K562 (cell line): ENCODE measurements around the gene EFEMP2. TPM values are rescaled to one million over a fixed set of nuclear protein-coding genes. Genes with fewer than 3 reads are reported as not detected.

ENCODE experiments used
- ARHGAP35 ChIP-seq: fragments of 450-650 bp; IDR thresholded peaks from 2 replicates; pipeline ENCODE4 v1.6.1; 2018; ENCODE audit not compliant: partially characterized antibody
- C11orf30 ChIP-seq: fragments of 450-650 bp; IDR thresholded peaks from 2 replicates; pipeline ENCODE4 v1.6.1; 2016; ENCODE audit warnings: low read depth, mild to moderate bottlenecking
- CBX5 ChIP-seq: IDR thresholded peaks from 2 replicates; pipeline ENCODE4 v1.6.1; 2014; ENCODE audit warnings: low read depth, borderline replicate concordance
- CBX8 ChIP-seq: fragments of 200-600 bp; sonication (generic); IDR thresholded peaks from 2 replicates; pipeline ENCODE4 v1.6.1; 2012; ENCODE audit warnings: borderline replicate concordance, mixed run types, low read depth, mild to moderate bottlenecking, moderate library complexity, mixed read lengths, low read length, control low read depth, inconsistent platforms; ENCODE audit not compliant: poor library complexity, severe bottlenecking; ENCODE audit errors: extremely low read depth
- FOXA3 ChIP-seq, 2 experiments: fragments of 450-650 bp in 1 of 2; sonication (generic) in 1 of 2; formaldehyde crosslinking; IDR thresholded peaks in 1 of 2; conservative IDR thresholded peaks in 1 of 2; 2 replicates each; pipeline versions ENCODE4 v1.4.0 to v1.8.0; 2020 to 2022; ENCODE audit warnings: mild to moderate bottlenecking in 2 of 2, missing genetic modification reagents in 1 of 2
- FOXM1 ChIP-seq, 2 experiments: fragments of 450-650 bp in 1 of 2; sonication (generic) in 1 of 2; formaldehyde crosslinking in 1 of 2; IDR thresholded peaks; 2 replicates each; pipeline versions ENCODE4 v1.6.1 to v1.9.0; 2017 to 2022; ENCODE audit warnings: low read depth in 2 of 2, mild to moderate bottlenecking in 2 of 2, missing genetic modification reagents in 1 of 2, moderate library complexity in 1 of 2
- HDAC1 ChIP-seq, 2 experiments: fragments of 450-650 bp; IDR thresholded peaks; 2 replicates each; pipeline ENCODE4 v1.6.1; 2016 to 2017; ENCODE audit warnings: inconsistent platforms in 1 of 2, mild to moderate bottlenecking in 1 of 2, moderate library complexity in 1 of 2
- HEY1 ChIP-seq: fragments of 250-450 bp; sonication (Bioruptor Pico); IDR thresholded peaks from 2 replicates; pipeline ENCODE4 v1.5.0; 2020; ENCODE audit warnings: mild to moderate bottlenecking, moderate library complexity, borderline replicate concordance
- IFI16 ChIP-seq: fragments of 250-450 bp; sonication (Bioruptor Pico); IDR thresholded peaks from 2 replicates; pipeline ENCODE4 v2.1.2; 2022; ENCODE audit warnings: mild to moderate bottlenecking, inconsistent platforms
- L3MBTL2 ChIP-seq: fragments of 450-650 bp; IDR thresholded peaks from 2 replicates; pipeline ENCODE4 v1.6.1; 2016; ENCODE audit warnings: mild to moderate bottlenecking, moderate library complexity
- MAFF ChIP-seq: IDR thresholded peaks from 2 replicates; pipeline ENCODE4 v1.6.1; 2012; ENCODE audit warnings: low read length, improper control_type of control experiment
- MAX ChIP-seq: sonication (generic); formaldehyde crosslinking; IDR thresholded peaks from 2 replicates; pipeline ENCODE4 v1.9.0; 2022; ENCODE audit warnings: mild to moderate bottlenecking, missing genetic modification reagents
- MYC ChIP-seq, 2 experiments: fragments of 250-450 bp in 1 of 2; sonication (Bioruptor Pico) in 1 of 2; IDR thresholded peaks; 2 replicates each; pipeline versions ENCODE4 v1.5.1 to v1.6.1; 2012 to 2021; ENCODE audit warnings: low read depth in 2 of 2, borderline replicate concordance in 1 of 2, improper control_type of control experiment in 1 of 2, low read length in 1 of 2, mild to moderate bottlenecking in 1 of 2, moderate library complexity in 1 of 2
- NFRKB ChIP-seq: fragments of 450-650 bp; IDR thresholded peaks from 2 replicates; pipeline ENCODE4 v1.6.1; 2016; ENCODE audit warnings: low read depth
- PCBP2 ChIP-seq: fragments of 200-400 bp; formaldehyde crosslinking; IDR thresholded peaks from 2 replicates; pipeline ENCODE4 v1.6.1; 2018; ENCODE audit warnings: low read length, low read depth, mild to moderate bottlenecking, moderate library complexity; ENCODE audit not compliant: poor library complexity, severe bottlenecking
- POLR2B ChIP-seq: fragments of 450-650 bp; IDR thresholded peaks from 2 replicates; pipeline ENCODE4 v1.6.1; 2018; ENCODE audit warnings: low read depth; ENCODE audit not compliant: partially characterized antibody
- SETDB1 ChIP-seq: IDR thresholded peaks from one replicate; pipeline ENCODE4 v1.6.1; 2012; ENCODE audit warnings: low read length, control low read depth, inconsistent platforms
- SMAD3 ChIP-seq: fragments of 450-650 bp; formaldehyde crosslinking; conservative IDR thresholded peaks from 2 replicates; pipeline ENCODE4 v1.4.0; 2020; ENCODE audit warnings: mild to moderate bottlenecking
- TCFL5 ChIP-seq: fragments of 250-450 bp; sonication (Bioruptor Pico); conservative IDR thresholded peaks from 2 replicates; pipeline ENCODE4 v1.6.1; 2021; ENCODE audit warnings: mild to moderate bottlenecking, moderate library complexity, matching md5 sums
- TEAD4 ChIP-seq, 2 experiments: sonication (generic) in 1 of 2; formaldehyde crosslinking in 1 of 2; IDR thresholded peaks; 2 replicates each; pipeline versions ENCODE4 v1.6.1 to v1.8.0; 2012 to 2022; ENCODE audit warnings: borderline replicate concordance in 1 of 2, inconsistent platforms in 1 of 2, low read length in 1 of 2, mild to moderate bottlenecking in 1 of 2, missing genetic modification reagents in 1 of 2
- THAP7 ChIP-seq: fragments of 250-450 bp; sonication (Bioruptor Pico); IDR thresholded peaks from 2 replicates; pipeline ENCODE4 v1.5.0; 2021
- U2AF1 ChIP-seq: fragments of 200-400 bp; formaldehyde crosslinking; optimal IDR thresholded peaks from 2 replicates; pipeline ENCODE3; 2017; ENCODE audit warnings: mild to moderate bottlenecking, low read depth, low read length, moderate library complexity
- ZNF12 ChIP-seq: sonication (generic); formaldehyde crosslinking; IDR thresholded peaks from 2 replicates; pipeline ENCODE4 v1.4.0; 2020; ENCODE audit warnings: mild to moderate bottlenecking, missing genetic modification reagents
- ZNF224 ChIP-seq: sonication (generic); formaldehyde crosslinking; IDR thresholded peaks from 2 replicates; pipeline ENCODE4 v1.8.0; 2022; ENCODE audit warnings: mild to moderate bottlenecking, missing genetic modification reagents
- ZNF347 ChIP-seq: fragments of 450-650 bp; formaldehyde crosslinking; IDR thresholded peaks from 2 replicates; pipeline ENCODE4 v1.4.0; 2020; ENCODE audit warnings: low read depth, mild to moderate bottlenecking, moderate library complexity
- ZNF431 ChIP-seq: sonication (generic); formaldehyde crosslinking; IDR thresholded peaks from 2 replicates; pipeline ENCODE4 v1.8.0; 2022; ENCODE audit warnings: mild to moderate bottlenecking, missing genetic modification reagents
- polyA plus RNA-seq, 8 experiments: library from polyadenylated mRNA; depleted of rRNA in 4 of 8; stranded (reverse) in 5 of 8; unstranded in 3 of 8; fragments of >200 nt; fragmentation: Nextera tagmentation in 2 of 8; fragmentation: Illumina TruSeq in 1 of 8; extraction: Ambion mirVana in 2 of 8; extraction: Trizol in 1 of 8; gene quantifications; 2 replicates each; pipeline versions ENCODE4 v1.2.1 to v1.2.3, GENCODE V29; 2011 to 2014; ENCODE audit warnings: inconsistent platforms in 1 of 8, missing spikeins in 1 of 8
- total RNA-seq, 7 experiments: library from RNA; depleted of rRNA in 6 of 7; stranded (reverse); fragments of >200 nt in 6 of 7; fragmentation: Illumina TruSeq in 2 of 7; extraction: Trizol in 2 of 7; gene quantifications; 2 replicates each; pipeline versions ENCODE4 v1.2.1 to v1.2.3, GENCODE V29; 2011 to 2021; ENCODE audit warnings: low replicate concordance in 1 of 7
- TF ChIP-seq, protein P1 (sequence below): fragments of 450-650 bp; formaldehyde crosslinking; IDR thresholded peaks from 2 replicates; pipeline ENCODE4 v1.4.0; 2022; ENCODE audit warnings: missing genetic modification characterization

EFEMP2 gene
- total and polyA plus RNA-seq, 9 of the 15 experiments (the other 6 are each of a cell fraction or from before 2014, with no cell fraction given), result 0.07 to 2.9 (median 0.69) TPM; not detected in 1

- TF ChIP-seq NFRKB, result no peak
- TF ChIP-seq MAFF, result no peak
- TF ChIP-seq FOXM1 (IDR thresholded peaks at IDR 0.05; ENCODE audit: low read depth), result no peak
- peak; percentile 68; the same call in 1 of the 2 replicates for TF ChIP-seq FOXM1 (CRISPR knock-in tag; IDR thresholded peaks at IDR 0.05; ENCODE audit: low read depth)
- TF ChIP-seq SMAD3 (CRISPR knock-in tag), result no peak
- TF ChIP-seq SETDB1, result no peak
- no peak for TF ChIP-seq HEY1 (CRISPR knock-in tag)
- TF ChIP-seq, protein P1, sequence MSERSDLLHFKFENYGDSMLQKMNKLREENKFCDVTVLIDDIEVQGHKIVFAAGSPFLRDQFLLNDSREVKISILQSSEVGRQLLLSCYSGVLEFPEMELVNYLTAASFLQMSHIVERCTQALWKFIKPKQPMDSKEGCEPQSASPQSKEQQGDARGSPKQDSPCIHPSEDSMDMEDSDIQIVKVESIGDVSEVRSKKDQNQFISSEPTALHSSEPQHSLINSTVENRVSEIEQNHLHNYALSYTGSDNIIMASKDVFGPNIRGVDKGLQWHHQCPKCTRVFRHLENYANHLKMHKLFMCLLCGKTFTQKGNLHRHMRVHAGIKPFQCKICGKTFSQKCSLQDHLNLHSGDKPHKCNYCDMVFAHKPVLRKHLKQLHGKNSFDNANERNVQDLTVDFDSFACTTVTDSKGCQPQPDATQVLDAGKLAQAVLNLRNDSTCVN (CRISPR knock-in tag), result peak; percentile 24; the same call in 1 of the 2 replicates
- TF ChIP-seq TCFL5 (CRISPR knock-in tag), result no peak
- TF ChIP-seq ARHGAP35, result no peak
- TF ChIP-seq PCBP2, result no peak
- TF ChIP-seq L3MBTL2, result no peak
- TF ChIP-seq MYC (IDR thresholded peaks at IDR 0.05; ENCODE audit: low read depth, low read length), result no peak
- no peak for TF ChIP-seq MYC (CRISPR knock-in tag; IDR thresholded peaks at IDR 0.05; ENCODE audit: borderline replicate concordance, low read depth)
- no peak for TF ChIP-seq IFI16 (CRISPR knock-in tag)
- no peak for TF ChIP-seq FOXA3 (CRISPR knock-in tag; conservative IDR thresholded peaks at IDR 0.05 in 1 of 2, IDR thresholded peaks at IDR 0.05 in 1 of 2)
- no peak for TF ChIP-seq ZNF431 (CRISPR knock-in tag)
- TF ChIP-seq THAP7 (CRISPR knock-in tag), result no peak
- no peak for TF ChIP-seq ZNF347
- TF ChIP-seq TEAD4 (IDR thresholded peaks at IDR 0.05; ENCODE audit: low read length), result no peak
- TF ChIP-seq TEAD4 (CRISPR knock-in tag; IDR thresholded peaks at IDR 0.05; ENCODE audit: borderline replicate concordance), result no peak
- no peak for TF ChIP-seq HDAC1 (IDR thresholded peaks at IDR 0.05)
- no peak for TF ChIP-seq ZNF12 (CRISPR knock-in tag)
- TF ChIP-seq CBX5, result no peak
- no peak for TF ChIP-seq C11orf30
- TF ChIP-seq CBX8, result no peak
- no peak for TF ChIP-seq ZNF224 (CRISPR knock-in tag)
- no peak for TF ChIP-seq U2AF1
- 0 out of 2 replicates have a peak, but pooled peaks have one; percentile 11 for TF ChIP-seq MAX (CRISPR knock-in tag)
- peak; percentile 63 for TF ChIP-seq POLR2B
Measured at GRCh38 chr11:65853246-65853979, 19.2 kb downstream of the EFEMP2 start (continued).
